Gastroesophageal sphincter (tissue), 3 donors: ENCODE measurements around the gene MTUS2.

Experiments used
- POLR2A ChIP-seq, 2 donors: fragments of 450-650 bp; IDR thresholded peaks; one replicate each; pipeline ENCODE4 v1.6.1; 2017; ENCODE audit warnings: antibody characterized with exemption in 2 of 2, mild to moderate bottlenecking in 2 of 2, moderate library complexity in 1 of 2
- TF ChIP-seq, protein P1 (sequence below), 4 experiments: fragments of 200-600 bp in 2 of 4; fragments of 450-650 bp in 2 of 4; sonication (generic) in 1 of 4; IDR thresholded peaks; one replicate each; pipeline ENCODE4 v1.5.1; 2017 to 2019; ENCODE audit warnings: antibody characterized with exemption in 4 of 4, mild to moderate bottlenecking in 2 of 4, moderate library complexity in 2 of 4

DNA sequence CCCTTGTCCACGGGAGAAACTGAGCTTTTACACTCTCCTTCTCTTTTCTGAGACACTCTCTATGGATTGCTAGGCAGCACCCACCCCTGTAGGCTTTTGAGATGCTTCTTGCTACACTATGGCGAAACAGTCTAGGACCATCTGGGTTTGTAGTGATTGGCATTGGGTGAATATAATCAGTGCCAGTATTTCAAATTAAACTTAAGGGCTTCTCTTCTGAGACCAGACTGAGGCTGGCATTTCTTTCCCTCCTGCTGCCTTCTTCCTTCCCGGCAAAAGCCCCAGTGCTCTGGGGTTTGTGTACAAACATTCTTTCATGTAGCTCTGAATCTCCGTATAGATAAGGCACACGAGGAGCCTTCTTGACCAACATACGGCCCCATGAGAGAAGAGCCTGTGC, 498.6 kb downstream of the MTUS2 start:
- TF ChIP-seq, protein P1, sequence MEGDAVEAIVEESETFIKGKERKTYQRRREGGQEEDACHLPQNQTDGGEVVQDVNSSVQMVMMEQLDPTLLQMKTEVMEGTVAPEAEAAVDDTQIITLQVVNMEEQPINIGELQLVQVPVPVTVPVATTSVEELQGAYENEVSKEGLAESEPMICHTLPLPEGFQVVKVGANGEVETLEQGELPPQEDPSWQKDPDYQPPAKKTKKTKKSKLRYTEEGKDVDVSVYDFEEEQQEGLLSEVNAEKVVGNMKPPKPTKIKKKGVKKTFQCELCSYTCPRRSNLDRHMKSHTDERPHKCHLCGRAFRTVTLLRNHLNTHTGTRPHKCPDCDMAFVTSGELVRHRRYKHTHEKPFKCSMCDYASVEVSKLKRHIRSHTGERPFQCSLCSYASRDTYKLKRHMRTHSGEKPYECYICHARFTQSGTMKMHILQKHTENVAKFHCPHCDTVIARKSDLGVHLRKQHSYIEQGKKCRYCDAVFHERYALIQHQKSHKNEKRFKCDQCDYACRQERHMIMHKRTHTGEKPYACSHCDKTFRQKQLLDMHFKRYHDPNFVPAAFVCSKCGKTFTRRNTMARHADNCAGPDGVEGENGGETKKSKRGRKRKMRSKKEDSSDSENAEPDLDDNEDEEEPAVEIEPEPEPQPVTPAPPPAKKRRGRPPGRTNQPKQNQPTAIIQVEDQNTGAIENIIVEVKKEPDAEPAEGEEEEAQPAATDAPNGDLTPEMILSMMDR (IDR thresholded peaks at IDR 0.05), result no peak
- TF ChIP-seq POLR2A (IDR thresholded peaks at IDR 0.05), result no peak
